ENCODE measurements around the gene TBX18.
A peak's percentile ranks its signal among the peaks of the same experiment; 100 is the strongest.

The TBX18 gene

DNA sequence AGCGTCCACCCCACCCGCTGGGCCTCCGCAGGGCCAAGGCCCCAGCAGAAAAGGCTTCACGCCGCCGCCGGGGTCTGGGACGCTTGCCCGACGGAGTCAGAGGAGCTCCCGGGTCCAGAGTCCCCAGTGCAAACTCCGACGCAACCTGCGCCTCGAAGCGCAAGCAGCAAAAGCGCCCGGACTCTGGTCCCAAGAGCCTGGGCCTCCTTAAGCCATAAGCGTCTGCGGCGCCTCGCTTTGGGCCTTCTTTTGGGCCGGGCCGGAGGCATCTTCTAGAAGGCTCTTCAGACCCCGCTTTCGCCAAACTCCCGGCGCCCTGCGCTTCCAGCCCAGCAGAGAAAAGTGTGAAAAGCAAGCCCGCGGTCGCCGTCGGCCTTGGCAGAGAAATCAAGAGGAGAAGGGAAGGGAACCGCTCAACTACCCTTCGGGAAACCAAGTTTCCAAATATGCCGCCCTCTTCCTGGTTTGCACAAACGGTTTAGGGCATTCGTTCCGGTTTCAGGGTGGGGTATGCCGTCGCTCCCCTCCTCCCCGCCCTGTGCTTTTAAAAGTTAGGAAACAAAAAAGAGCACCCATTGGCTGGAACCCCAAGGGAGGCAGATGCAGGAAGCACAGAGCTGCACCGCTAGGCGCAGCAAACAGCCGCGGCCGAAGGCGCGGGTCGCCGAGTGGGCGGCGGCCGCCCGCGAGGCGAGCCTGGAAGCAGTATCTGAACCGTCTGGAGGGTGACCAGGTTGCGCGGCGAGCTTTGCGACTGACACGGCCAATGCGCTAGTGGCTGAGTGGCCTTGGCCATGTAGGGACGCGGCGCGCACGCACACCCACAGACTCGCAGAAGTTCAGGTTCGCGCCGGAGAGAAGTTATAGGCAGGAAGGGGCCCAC lies 1.2 kb downstream of the TBX18 start (continued):
- no peak for TF ChIP-seq ZNF658 (tag by site-specific recombination; IDR thresholded peaks at IDR 0.05)
- TF ChIP-seq SCRT1 (tag by site-specific recombination; IDR thresholded peaks at IDR 0.05; ENCODE audit: borderline replicate concordance), result no peak
- TF ChIP-seq ZNF660 (tag by site-specific recombination; IDR thresholded peaks at IDR 0.05), result peak; percentile 65; the same call in 1 of the 2 replicates
- no peak for TF ChIP-seq ZNF610 (tag by site-specific recombination; IDR thresholded peaks at IDR 0.05; ENCODE audit: borderline replicate concordance)
- TF ChIP-seq, protein P1, sequence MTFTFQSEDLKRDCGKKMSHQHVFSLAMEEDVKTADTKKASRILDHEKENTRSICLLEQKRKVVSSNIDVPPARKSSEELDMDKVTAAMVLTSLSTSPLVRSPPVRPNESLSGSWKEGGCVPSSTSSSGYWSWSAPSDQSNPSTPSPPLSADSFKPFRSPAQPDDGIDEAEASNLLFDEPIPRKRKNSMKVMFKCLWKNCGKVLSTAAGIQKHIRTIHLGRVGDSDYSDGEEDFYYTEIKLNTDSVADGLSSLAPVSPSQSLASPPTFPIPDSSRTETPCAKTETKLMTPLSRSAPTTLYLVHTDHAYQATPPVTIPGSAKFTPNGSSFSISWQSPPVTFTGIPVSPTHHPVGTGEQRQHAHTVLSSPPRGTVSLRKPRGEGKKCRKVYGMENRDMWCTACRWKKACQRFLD (tag by site-specific recombination; IDR thresholded peaks at IDR 0.05), result no peak
- TF ChIP-seq TSHZ1 (tag by site-specific recombination; IDR thresholded peaks at IDR 0.05; ENCODE audit: borderline replicate concordance), result no peak
- no peak for TF ChIP-seq ZNF221 (tag by site-specific recombination; IDR thresholded peaks at IDR 0.05; ENCODE audit: borderline replicate concordance)
- TF ChIP-seq, protein P2, sequence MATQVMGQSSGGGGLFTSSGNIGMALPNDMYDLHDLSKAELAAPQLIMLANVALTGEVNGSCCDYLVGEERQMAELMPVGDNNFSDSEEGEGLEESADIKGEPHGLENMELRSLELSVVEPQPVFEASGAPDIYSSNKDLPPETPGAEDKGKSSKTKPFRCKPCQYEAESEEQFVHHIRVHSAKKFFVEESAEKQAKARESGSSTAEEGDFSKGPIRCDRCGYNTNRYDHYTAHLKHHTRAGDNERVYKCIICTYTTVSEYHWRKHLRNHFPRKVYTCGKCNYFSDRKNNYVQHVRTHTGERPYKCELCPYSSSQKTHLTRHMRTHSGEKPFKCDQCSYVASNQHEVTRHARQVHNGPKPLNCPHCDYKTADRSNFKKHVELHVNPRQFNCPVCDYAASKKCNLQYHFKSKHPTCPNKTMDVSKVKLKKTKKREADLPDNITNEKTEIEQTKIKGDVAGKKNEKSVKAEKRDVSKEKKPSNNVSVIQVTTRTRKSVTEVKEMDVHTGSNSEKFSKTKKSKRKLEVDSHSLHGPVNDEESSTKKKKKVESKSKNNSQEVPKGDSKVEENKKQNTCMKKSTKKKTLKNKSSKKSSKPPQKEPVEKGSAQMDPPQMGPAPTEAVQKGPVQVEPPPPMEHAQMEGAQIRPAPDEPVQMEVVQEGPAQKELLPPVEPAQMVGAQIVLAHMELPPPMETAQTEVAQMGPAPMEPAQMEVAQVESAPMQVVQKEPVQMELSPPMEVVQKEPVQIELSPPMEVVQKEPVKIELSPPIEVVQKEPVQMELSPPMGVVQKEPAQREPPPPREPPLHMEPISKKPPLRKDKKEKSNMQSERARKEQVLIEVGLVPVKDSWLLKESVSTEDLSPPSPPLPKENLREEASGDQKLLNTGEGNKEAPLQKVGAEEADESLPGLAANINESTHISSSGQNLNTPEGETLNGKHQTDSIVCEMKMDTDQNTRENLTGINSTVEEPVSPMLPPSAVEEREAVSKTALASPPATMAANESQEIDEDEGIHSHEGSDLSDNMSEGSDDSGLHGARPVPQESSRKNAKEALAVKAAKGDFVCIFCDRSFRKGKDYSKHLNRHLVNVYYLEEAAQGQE (tag by site-specific recombination; IDR thresholded peaks at IDR 0.05), result peak; percentile 45; the same call in 1 of the 2 replicates
- no peak for TF ChIP-seq GLI4 (tag by site-specific recombination; IDR thresholded peaks at IDR 0.05)
- TF ChIP-seq ZBTB8A (tag by site-specific recombination; IDR thresholded peaks at IDR 0.05), result peak; percentile 93
- peak; percentile 45 for TF ChIP-seq FEZF1 (tag by site-specific recombination; IDR thresholded peaks at IDR 0.05)
- TF ChIP-seq ZNF785 (tag by site-specific recombination; IDR thresholded peaks at IDR 0.05), result no peak
- no peak for TF ChIP-seq ZNF654 (tag by site-specific recombination; IDR thresholded peaks at IDR 0.05; ENCODE audit: low read depth)
- TF ChIP-seq ZNF513 (tag by site-specific recombination; IDR thresholded peaks at IDR 0.05), result no peak
- TF ChIP-seq, protein P3, sequence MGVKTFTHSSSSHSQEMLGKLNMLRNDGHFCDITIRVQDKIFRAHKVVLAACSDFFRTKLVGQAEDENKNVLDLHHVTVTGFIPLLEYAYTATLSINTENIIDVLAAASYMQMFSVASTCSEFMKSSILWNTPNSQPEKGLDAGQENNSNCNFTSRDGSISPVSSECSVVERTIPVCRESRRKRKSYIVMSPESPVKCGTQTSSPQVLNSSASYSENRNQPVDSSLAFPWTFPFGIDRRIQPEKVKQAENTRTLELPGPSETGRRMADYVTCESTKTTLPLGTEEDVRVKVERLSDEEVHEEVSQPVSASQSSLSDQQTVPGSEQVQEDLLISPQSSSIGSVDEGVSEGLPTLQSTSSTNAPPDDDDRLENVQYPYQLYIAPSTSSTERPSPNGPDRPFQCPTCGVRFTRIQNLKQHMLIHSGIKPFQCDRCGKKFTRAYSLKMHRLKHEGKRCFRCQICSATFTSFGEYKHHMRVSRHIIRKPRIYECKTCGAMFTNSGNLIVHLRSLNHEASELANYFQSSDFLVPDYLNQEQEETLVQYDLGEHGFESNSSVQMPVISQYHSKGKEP (tag by site-specific recombination; IDR thresholded peaks at IDR 0.05), result peak; percentile 86
- no peak for TF ChIP-seq ZNF830 (tag by site-specific recombination; IDR thresholded peaks at IDR 0.05; ENCODE audit: low read depth)
- TF ChIP-seq ZNF311 (tag by site-specific recombination; IDR thresholded peaks at IDR 0.05; ENCODE audit: borderline replicate concordance), result no peak
- no peak for TF ChIP-seq ZNF292 (tag by site-specific recombination; IDR thresholded peaks at IDR 0.05; ENCODE audit: borderline replicate concordance, low read depth)
- TF ChIP-seq ZNF776 (tag by site-specific recombination; IDR thresholded peaks at IDR 0.05; ENCODE audit: borderline replicate concordance), result no peak
- TF ChIP-seq ZNF302 (tag by site-specific recombination; IDR thresholded peaks at IDR 0.05; ENCODE audit: low read depth), result no peak
- TF ChIP-seq SALL2 (tag by site-specific recombination; IDR thresholded peaks at IDR 0.05; ENCODE audit: borderline replicate concordance), result no peak
- TF ChIP-seq PBX3 (CRISPR knock-in tag; IDR thresholded peaks at IDR 0.05), result peak; percentile 53; the same call in 1 of the 2 replicates
- TF ChIP-seq ZNF747 (tag by site-specific recombination; IDR thresholded peaks at IDR 0.05), result no peak
- TF ChIP-seq ZNF426 (tag by site-specific recombination; IDR thresholded peaks at IDR 0.05), result no peak
- TF ChIP-seq SCRT2 (tag by site-specific recombination; IDR thresholded peaks at IDR 0.05), result no peak
- no peak for TF ChIP-seq ZNF214 (tag by site-specific recombination; IDR thresholded peaks at IDR 0.05; ENCODE audit: borderline replicate concordance)
